PC-9 (cell line): ENCODE measurements around the gene KLK13. TPM values are rescaled to one million over a fixed set of nuclear protein-coding genes. Genes with fewer than 3 reads are reported as not detected.

Experiments used
- BruUV-seq: library from RNA; stranded (reverse); fragments of 400-500 nt; replicated peaks from 2 replicates; lab custom pipeline; 2021; lab: Mats Ljungman, UMichigan
- CTCF ChIA-PET: fragments of 300-600 bp; sonication (Branson Sonifier 250); formaldehyde crosslinking; loops from one replicate; lab custom pipeline; 2022; ENCODE audit warnings: antibody characterized with exemption; lab: Charles Lee
- POLR2A ChIA-PET: fragments of 300-600 bp; sonication (Branson Sonifier 250); formaldehyde crosslinking; loops from one replicate; lab custom pipeline; 2022; ENCODE audit warnings: antibody characterized with exemption; ENCODE audit not compliant: unreplicated experiment; lab: Charles Lee
- DNase-seq, 2 experiments: peaks; one replicate each; pipeline versions ENCODE4 v3.0.0 to v3.0.0-alpha.2; 2015 to 2022; ENCODE audit warnings: mixed read lengths in 1 of 2
- H2AFZ ChIP-seq: fragments of 200-600 bp; sonication (generic); 2 replicates; pipeline ENCODE4 v1.8.1; 2017; ENCODE audit warnings: antibody characterized with exemption
- H3F3A ChIP-seq: fragments of 200-600 bp; sonication (generic); 2 replicates; pipeline ENCODE4 v1.8.1; 2017; ENCODE audit warnings: antibody characterized with exemption, mild to moderate bottlenecking, low read depth; ENCODE audit not compliant: insufficient read depth
- H3K27ac ChIP-seq: fragments of 200-600 bp; sonication (generic); 2 replicates; pipeline ENCODE4 v1.6.1; 2016; ENCODE audit warnings: mixed run types
- H3K27me3 ChIP-seq: fragments of 200-600 bp; sonication (generic); 2 replicates; pipeline ENCODE4 v1.6.1; 2016; ENCODE audit warnings: low read depth, mixed run types; ENCODE audit not compliant: insufficient read depth
- H3K36me3 ChIP-seq: fragments of 200-600 bp; sonication (generic); 2 replicates; pipeline ENCODE4 v1.6.1; 2016; ENCODE audit warnings: low read depth, mixed run types
- H3K4me1 ChIP-seq: fragments of 200-600 bp; sonication (generic); replicated peaks from 2 replicates; pipeline ENCODE4 v1.6.1; 2016; ENCODE audit warnings: mixed run types; ENCODE audit not compliant: insufficient read depth
- H3K4me2 ChIP-seq: fragments of 200-600 bp; sonication (generic); 2 replicates; pipeline ENCODE4 v1.6.1; 2017; ENCODE audit warnings: mixed run types
- H3K4me3 ChIP-seq: fragments of 200-600 bp; sonication (generic); 2 replicates; pipeline ENCODE4 v1.6.1; 2016; ENCODE audit warnings: mixed run types
- H3K79me2 ChIP-seq: fragments of 200-600 bp; sonication (generic); 2 replicates; pipeline ENCODE4 v1.6.1; 2017; ENCODE audit warnings: low read depth, mixed run types
- H3K9me2 ChIP-seq: fragments of 200-600 bp; sonication (generic); 2 replicates; pipeline ENCODE4 v1.8.1; 2017; ENCODE audit warnings: mild to moderate bottlenecking; ENCODE audit not compliant: insufficient read depth
- H3K9me3 ChIP-seq: fragments of 200-600 bp; sonication (generic); 2 replicates; pipeline ENCODE4 v1.8.1; 2016; ENCODE audit warnings: low read depth; ENCODE audit not compliant: insufficient read depth
- H4K20me1 ChIP-seq: fragments of 200-600 bp; sonication (generic); 2 replicates; pipeline ENCODE4 v1.8.1; 2017; ENCODE audit not compliant: insufficient read depth
- CTCF ChIP-seq: fragments of 200-600 bp; sonication (generic); conservative IDR thresholded peaks from 2 replicates; pipeline ENCODE4 v1.6.1; 2017; ENCODE audit warnings: mixed run types, antibody characterized with exemption, mild to moderate bottlenecking, moderate library complexity
- EZH2 ChIP-seq: fragments of 200-600 bp; sonication (generic); IDR thresholded peaks from 2 replicates; pipeline ENCODE4 v1.8.0; 2017; ENCODE audit warnings: antibody characterized with exemption, low read depth
- intact Hi-C: fragments of 100-400 bp; cut with micrococcal nuclease; formaldehyde crosslinking; loops from one replicate; pipeline ENCODE4 v1.10.0; 2022; ENCODE audit not compliant: unreplicated experiment
- total RNA-seq: library from RNA; stranded (reverse); gene quantifications from 2 replicates; pipeline ENCODE4 v1.2.3, GENCODE V29; 2021

The KLK13 gene
- total RNA-seq, 1 experiment from 2014 or later, result not detected

- TSS peak; percentile 90 for BruUV-seq
- peaks cover 39% of the 10 kb centered on the region for H3F3A ChIP-seq
- no peaks in the 10 kb centered on the region for H3K9me2 ChIP-seq
- POLR2A ChIA-PET, result interaction anchor here (0.6 to 1.9 kb wide), 7 partner anchors 17 to 68 kb away, joined by 3 to 23 read pairs (median 6); partner anchors contain the start of gene KLK8
- no peaks in the 10 kb centered on the region for H3K36me3 ChIP-seq
- H3K27me3 ChIP-seq, result no peaks in the 10 kb centered on the region
- H3K4me3 ChIP-seq, result peak overlapping the region; percentile 79
- peak overlapping the region; percentile 95 for H3K4me2 ChIP-seq
- DNase-seq, result peak; percentile 79 to 87
- no peaks in the 10 kb centered on the region for H3K9me3 ChIP-seq
- TF ChIP-seq CTCF (no peak), EZH2 (no peak)
- peak overlapping the region; percentile 90 for H2AFZ ChIP-seq
- intact Hi-C loops, result loop anchor here (5.0 to 10.0 kb wide), 3 partner anchors 148 to 314 kb away; no protein-coding TSS in a partner anchor
- no peaks in the 10 kb centered on the region for H3K79me2 ChIP-seq
- CTCF ChIA-PET, result interaction anchor here (0.6 to 1.1 kb wide), 5 partner anchors 35 to 113 kb away, joined by 3 to 8 read pairs (median 3); no protein-coding TSS in a partner anchor
- peaks cover 19% of the 10 kb centered on the region for H3K4me1 ChIP-seq
- peak overlapping the region; percentile 81 for H3K27ac ChIP-seq
- H4K20me1 ChIP-seq, result no peaks in the 10 kb centered on the region
Observed at GRCh38 chr19:51018745-51019543, 45.9 kb downstream of the KLK13 start.

- H4K20me1 ChIP-seq, result no peaks in the 10 kb centered on the region
- H3F3A ChIP-seq, result peaks cover 45% of the 10 kb centered on the region
- ChIA-PET POLR2A (interaction anchor here (0.5 to 1.3 kb wide), 12 partner anchors 9 to 325 kb away, joined by 3 to 14 read pairs (median 5); partner anchors contain the start of genes KLK5 and KLK6), CTCF (interaction anchor here (0.5 to 1.9 kb wide), 15 partner anchors 9 to 213 kb away, joined by 3 to 21 read pairs (median 4); partner anchors contain the start of genes KLK5, KLK7 and KLK8)
- intact Hi-C loops, result loop anchor here (1.0 to 10.0 kb wide), 7 partner anchors 16 to 312 kb away; partner anchors contain the start of genes KLK5, KLK6 and KLK8
- H2AFZ ChIP-seq, result peak overlapping the region; percentile 87
- no peaks in the 10 kb centered on the region for H3K36me3 ChIP-seq
- TF ChIP-seq CTCF (peak; percentile 99), EZH2 (no peak)
- no TSS peak for BruUV-seq
- peak overlapping the region; percentile 79 for H3K4me3 ChIP-seq
- H3K79me2 ChIP-seq, result no peaks in the 10 kb centered on the region
- peak; percentile 88 to 97 for DNase-seq
- H3K9me3 ChIP-seq, result no peaks in the 10 kb centered on the region
- no peaks in the 10 kb centered on the region for H3K27me3 ChIP-seq
- H3K4me2 ChIP-seq, result peak overlapping the region; percentile 95
- peaks cover 19% of the 10 kb centered on the region for H3K4me1 ChIP-seq
- peak overlapping the region; percentile 81 for H3K27ac ChIP-seq
- H3K9me2 ChIP-seq, result no peaks in the 10 kb centered on the region
Observed at GRCh38 chr19:51016798-51017683, 47.9 kb downstream of the KLK13 start.
